Ishikawa (cell line): ENCODE measurements around the gene CHFR.

ENCODE experiments used
- CEBPB ChIP-seq: IDR thresholded peaks from 2 replicates; pipeline ENCODE4 v1.6.1; 2012
- EP300 ChIP-seq: IDR thresholded peaks from 2 replicates; pipeline ENCODE4 v1.6.1; 2012; ENCODE audit warnings: borderline replicate concordance
- FOXM1 ChIP-seq: IDR thresholded peaks from 2 replicates; pipeline ENCODE4 v1.6.1; 2012; ENCODE audit warnings: low read depth, borderline replicate concordance
- NFIC ChIP-seq: IDR thresholded peaks from 2 replicates; pipeline ENCODE4 v1.6.1; 2012
- RAD21 ChIP-seq: IDR thresholded peaks from 2 replicates; pipeline ENCODE4 v1.6.1; 2012; ENCODE audit warnings: low read depth
- REST ChIP-seq: IDR thresholded peaks from 2 replicates; pipeline ENCODE4 v1.6.1; 2012; ENCODE audit warnings: low read depth, mild to moderate bottlenecking
- TAF1 ChIP-seq: IDR thresholded peaks from 2 replicates; pipeline ENCODE4 v1.6.1; 2012; ENCODE audit warnings: low read depth, mild to moderate bottlenecking
- TCF12 ChIP-seq: IDR thresholded peaks from 2 replicates; pipeline ENCODE4 v1.6.1; 2012; ENCODE audit warnings: low read depth
- YY1 ChIP-seq: IDR thresholded peaks from 2 replicates; pipeline ENCODE4 v1.6.1; 2012; ENCODE audit warnings: low read depth
- ZBTB7A ChIP-seq: IDR thresholded peaks from 2 replicates; pipeline ENCODE4 v1.6.1; 2012; ENCODE audit warnings: low read depth

GRCh38 chr12:132807295-132808092 lies 79.9 kb downstream of the CHFR start:
- no peak for TF ChIP-seq ZBTB7A
- TF ChIP-seq CEBPB, result no peak
- TF ChIP-seq REST, result no peak
- no peak for TF ChIP-seq EP300
- no peak for TF ChIP-seq FOXM1
- no peak for TF ChIP-seq YY1
- TF ChIP-seq NFIC, result no peak
- TF ChIP-seq TCF12, result no peak
- TF ChIP-seq RAD21, result no peak
- no peak for TF ChIP-seq TAF1
